Measurements from ENCODE around the gene EEF1AKMT3.

Gene EEF1AKMT3

GRCh38 chr12:57809425-57809824 lies 37.0 kb downstream of the EEF1AKMT3 start:
- no peak for DNase-seq (ENCODE audit: low spot score)
- no peak for TF ChIP-seq CTCF (IDR thresholded peaks at IDR 0.05; ENCODE audit: extremely low read depth, missing control alignments)

DNA sequence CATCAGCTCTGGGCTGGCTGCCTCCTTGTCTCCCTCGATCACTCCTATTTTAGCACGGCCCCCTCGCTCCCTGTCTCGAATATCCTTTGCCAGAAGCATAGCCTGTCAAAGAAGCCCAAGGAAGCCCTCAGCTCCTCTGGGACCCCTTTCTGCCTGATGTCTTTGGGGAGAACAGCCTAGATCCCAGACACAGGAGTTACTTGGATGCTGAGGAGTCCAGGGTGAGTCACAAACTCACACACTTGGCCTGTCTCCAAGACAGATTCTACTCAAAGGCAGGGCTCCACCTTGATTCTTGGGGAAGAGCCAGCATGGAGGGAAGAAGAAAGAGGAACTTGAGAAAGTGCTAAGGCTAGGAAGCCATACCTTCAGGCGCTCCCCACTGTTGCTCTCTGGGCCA lies 38.0 kb downstream of the EEF1AKMT3 start:
- TF ChIP-seq CTCF (IDR thresholded peaks at IDR 0.05; ENCODE audit: extremely low read depth, missing control alignments), result no peak
- no peak for DNase-seq (ENCODE audit: low spot score)

GRCh38 chr12:57811028-57811755 lies 38.8 kb downstream of the EEF1AKMT3 start:
- TF ChIP-seq CTCF (IDR thresholded peaks at IDR 0.05; ENCODE audit: extremely low read depth, missing control alignments), result no peak
- no peak for DNase-seq (ENCODE audit: low spot score)

GRCh38 chr12:57813111-57813970 lies 40.9 kb downstream of the EEF1AKMT3 start:
- TF ChIP-seq CTCF (IDR thresholded peaks at IDR 0.05; ENCODE audit: extremely low read depth, missing control alignments), result no peak

DNA sequence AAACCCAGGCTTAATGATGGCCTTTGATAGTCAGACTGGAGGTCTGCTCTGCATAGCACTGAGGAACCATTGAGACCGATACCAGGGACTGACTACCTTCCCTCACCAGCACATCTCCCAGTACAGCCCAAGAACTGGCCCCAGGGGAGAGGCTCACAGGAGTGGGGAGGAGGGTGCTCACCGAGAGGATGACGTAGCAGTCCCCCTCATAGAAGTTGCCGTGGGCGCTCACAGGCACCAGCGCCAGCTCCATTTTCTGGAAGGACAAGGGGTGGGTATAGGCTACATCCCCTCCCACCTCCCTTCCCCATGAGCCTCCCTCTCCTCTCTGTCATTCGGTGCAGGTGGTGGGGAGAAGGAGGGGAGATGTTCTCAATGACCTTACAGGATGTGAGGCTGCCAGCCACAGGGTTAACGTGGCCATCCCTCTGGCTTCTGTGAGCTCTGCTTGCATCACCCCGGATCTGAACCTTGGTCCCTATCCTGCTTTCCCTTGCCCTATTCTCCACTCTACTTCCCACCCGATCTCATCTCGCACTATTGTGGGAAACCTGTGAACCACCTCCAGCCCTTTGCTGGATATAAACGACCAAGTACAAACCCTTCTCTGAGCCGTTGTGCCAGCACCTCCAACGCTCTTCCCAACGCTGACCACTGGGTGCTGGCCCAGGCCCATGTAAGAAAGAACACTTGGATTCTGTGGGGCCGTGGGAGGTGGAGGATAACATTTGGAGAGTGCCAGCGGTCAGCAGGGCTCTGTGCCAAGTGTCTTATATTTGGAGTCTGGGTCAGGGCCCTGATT lies 41.8 kb downstream of the EEF1AKMT3 start:
- DNase-seq (ENCODE audit: low spot score), result no peak
- no peak for TF ChIP-seq CTCF (IDR thresholded peaks at IDR 0.05; ENCODE audit: extremely low read depth, missing control alignments)

More at GRCh38 chr12:57813111-57813970, 40.9 kb downstream of the EEF1AKMT3 start:
- no peak for DNase-seq (ENCODE audit: low spot score)

DNA sequence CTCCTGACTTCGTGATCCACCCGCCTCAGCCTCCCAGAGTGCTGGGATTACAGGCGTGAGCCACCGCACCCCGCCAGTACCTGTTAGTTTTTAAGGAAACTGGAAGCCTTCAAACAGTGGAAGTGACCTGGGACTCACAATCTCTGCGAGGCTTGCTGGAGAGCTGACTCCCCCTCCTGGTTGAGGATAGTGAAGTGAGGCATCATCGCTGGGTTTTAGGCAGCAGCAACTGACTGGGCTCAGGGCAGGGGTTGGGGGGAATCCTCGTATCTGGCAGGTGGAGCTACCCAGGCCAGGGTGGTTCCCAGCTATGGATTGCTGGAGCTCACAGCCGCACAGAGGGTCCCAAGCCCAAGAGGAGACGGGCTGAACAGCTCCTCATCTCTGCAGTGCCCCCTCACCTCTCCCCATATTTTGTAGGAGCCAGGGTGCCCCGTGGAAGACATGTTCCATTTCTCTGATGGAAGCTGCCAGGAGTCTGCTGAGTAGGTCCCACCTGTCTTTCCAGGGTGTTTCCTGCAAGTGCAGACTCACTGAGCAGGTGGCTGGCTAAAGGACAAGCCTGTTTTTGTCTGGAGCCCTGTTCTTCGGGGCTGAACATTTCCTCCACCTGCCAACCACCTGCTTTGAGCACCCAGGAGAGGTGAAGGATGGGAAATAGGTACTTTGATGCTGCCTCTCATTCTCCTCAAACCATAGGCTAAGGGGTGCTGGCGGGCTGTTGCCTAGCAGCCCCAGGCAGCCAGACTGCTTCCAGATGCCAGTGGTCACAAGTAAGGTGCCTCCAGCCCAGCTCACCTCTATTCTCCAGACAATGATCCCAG lies 43.0 kb downstream of the EEF1AKMT3 start:
- no peak for DNase-seq (ENCODE audit: low spot score)
- TF ChIP-seq CTCF (IDR thresholded peaks at IDR 0.05; ENCODE audit: extremely low read depth, missing control alignments), result no peak
